Liver (tissue), 9 donors: ENCODE measurements around the gene SDF4. TPM values are rescaled to one million over a fixed set of nuclear protein-coding genes. Genes with fewer than 3 reads are reported as not detected.

Experiments used
- DNase-seq: peaks from one replicate; pipeline ENCODE4 v3.0.0-alpha.2; 2017; ENCODE audit warnings: low spot score
- H3K27ac ChIP-seq, 2 donors: one replicate each; pipeline ENCODE4 v1.7.0; 2013; ENCODE audit warnings: inconsistent platforms in 2 of 2, low read length in 2 of 2, control low read depth in 1 of 2, low read depth in 1 of 2, mild to moderate bottlenecking in 1 of 2
- H3K27me3 ChIP-seq, 4 donors: one replicate each; pipeline versions ENCODE4 v1.6.1 to v1.7.0; 2013; ENCODE audit warnings: low read length in 3 of 4, inconsistent platforms in 1 of 4, mild to moderate bottlenecking in 1 of 4, moderate library complexity in 1 of 4; ENCODE audit not compliant: control insufficient read depth in 4 of 4, insufficient read depth in 4 of 4
- H3K36me3 ChIP-seq, 4 donors: one replicate each; pipeline versions ENCODE4 v1.6.1 to v1.7.0; 2013; ENCODE audit warnings: low read length in 3 of 4, mild to moderate bottlenecking in 3 of 4, low read depth in 1 of 4, moderate library complexity in 1 of 4; ENCODE audit not compliant: control insufficient read depth in 4 of 4, insufficient read depth in 3 of 4
- H3K4me1 ChIP-seq, 4 donors: one replicate each; pipeline versions ENCODE4 v1.6.1 to v1.7.0; 2013; ENCODE audit warnings: low read length in 3 of 4, mild to moderate bottlenecking in 3 of 4, moderate library complexity in 1 of 4; ENCODE audit not compliant: control insufficient read depth in 4 of 4, insufficient read depth in 4 of 4
- H3K4me3 ChIP-seq, 3 donors: one replicate each; pipeline versions ENCODE4 v1.6.1 to v1.7.0; 2013; ENCODE audit warnings: low read length in 3 of 3, control low read depth in 1 of 3, low read depth in 1 of 3, mild to moderate bottlenecking in 1 of 3
- H3K9ac ChIP-seq, 2 donors: one replicate each; pipeline ENCODE4 v1.7.0; 2013; ENCODE audit warnings: low read length in 2 of 2, mild to moderate bottlenecking in 2 of 2, moderate library complexity in 2 of 2, control low read depth in 1 of 2, low read depth in 1 of 2
- H3K9me3 ChIP-seq, 4 donors: one replicate each; pipeline versions ENCODE4 v1.6.1 to v1.7.0; 2013; ENCODE audit warnings: low read length in 3 of 4; ENCODE audit not compliant: control insufficient read depth in 4 of 4
- EGR1 ChIP-seq, 2 donors: IDR thresholded peaks; 2 replicates each; pipeline ENCODE4 v1.6.1; 2016 to 2018; ENCODE audit warnings: antibody characterized with exemption in 2 of 2, low read depth in 2 of 2
- FOXA1 ChIP-seq: IDR thresholded peaks from 2 replicates; pipeline ENCODE4 v1.6.1; 2016; ENCODE audit warnings: antibody characterized with exemption
- FOXA2 ChIP-seq: IDR thresholded peaks from 2 replicates; pipeline ENCODE4 v1.6.1; 2016; ENCODE audit warnings: antibody characterized with exemption
- GABPA ChIP-seq, 2 donors: IDR thresholded peaks in 1 of 2; conservative IDR thresholded peaks in 1 of 2; 2 replicates each; pipeline ENCODE4 v1.6.1; 2016; ENCODE audit warnings: antibody characterized with exemption in 2 of 2, mild to moderate bottlenecking in 1 of 2, moderate library complexity in 1 of 2
- HNF4A ChIP-seq, 2 donors: conservative IDR thresholded peaks; 2 replicates each; pipeline ENCODE4 v1.6.1; 2016; ENCODE audit warnings: antibody characterized with exemption in 2 of 2, mild to moderate bottlenecking in 2 of 2
- HNF4G ChIP-seq: IDR thresholded peaks from 2 replicates; pipeline ENCODE4 v1.6.1; 2016; ENCODE audit warnings: antibody characterized with exemption
- JUND ChIP-seq, 2 donors: IDR thresholded peaks; 2 replicates each; pipeline ENCODE4 v1.6.1; 2016; ENCODE audit warnings: antibody characterized with exemption in 2 of 2
- NR2F2 ChIP-seq: IDR thresholded peaks from 2 replicates; pipeline ENCODE4 v1.6.1; 2016; ENCODE audit warnings: antibody characterized with exemption
- RAD21 ChIP-seq, 2 donors: IDR thresholded peaks; 2 replicates each; pipeline ENCODE4 v1.6.1; 2016; ENCODE audit warnings: antibody characterized with exemption in 2 of 2, mild to moderate bottlenecking in 2 of 2
- RXRA ChIP-seq, 2 donors: IDR thresholded peaks; 2 replicates each; pipeline ENCODE4 v1.6.1; 2017 to 2018; ENCODE audit warnings: antibody characterized with exemption in 2 of 2, mild to moderate bottlenecking in 1 of 2
- TAF1 ChIP-seq: conservative IDR thresholded peaks from 2 replicates; pipeline ENCODE4 v1.6.1; 2016; ENCODE audit warnings: antibody characterized with exemption, mild to moderate bottlenecking
- YY1 ChIP-seq: IDR thresholded peaks from 2 replicates; pipeline ENCODE4 v1.6.1; 2016; ENCODE audit warnings: antibody characterized with exemption, mild to moderate bottlenecking
- WGBS: extraction: QIAGEN DNeasy Blood & Tissue Kit; methylation state at CpG from one replicate; pipeline ENCODE4 v1.1.7; 2013; 5-methylcytosine and 5-hydroxymethylcytosine counted together
- polyA plus RNA-seq, 2 donors: library from polyadenylated mRNA; stranded (reverse) in 1 of 2; unstranded in 1 of 2; fragments of 200-250 nt in 1 of 2; fragments of >200 nt in 1 of 2; fragmentation: Nextera tagmentation in 1 of 2; extraction: Ambion mirVana in 1 of 2; gene quantifications; one replicate each; pipeline versions ENCODE4 v1.2.1 to v1.2.3, GENCODE V29; 2013 to 2015
- total RNA-seq, 2 donors: library from RNA; depleted of rRNA; stranded (reverse); fragments of >200 nt; gene quantifications; one replicate each; pipeline ENCODE4 v1.2.3, GENCODE V29; 2014
- TF ChIP-seq, protein P1 (sequence below): IDR thresholded peaks from 2 replicates; pipeline ENCODE4 v1.6.1; 2016; ENCODE audit warnings: antibody characterized with exemption
- TF ChIP-seq, protein P2 (sequence below): IDR thresholded peaks from 2 replicates; pipeline ENCODE4 v1.6.1; 2016; ENCODE audit warnings: antibody characterized with exemption
- TF ChIP-seq, protein P3 (sequence below): IDR thresholded peaks from 2 replicates; pipeline ENCODE4 v1.6.1; 2016; ENCODE audit warnings: antibody characterized with exemption
- TF ChIP-seq, protein P4 (sequence below): fragments of 150-350 bp; IDR thresholded peaks from 2 replicates; pipeline ENCODE4 v1.5.1; 2017; ENCODE audit warnings: improper control_type of control experiment, low read depth, low read length; ENCODE audit not compliant: missing input control
- TF ChIP-seq, protein P5 (sequence below): IDR thresholded peaks from 2 replicates; pipeline ENCODE4 v1.6.1; 2016; ENCODE audit warnings: antibody characterized with exemption, mild to moderate bottlenecking
- donor health status: healthy.
- donor health status: healthy.
- donor health status: healthy.
- donor health status: healthy.
- donor health status: healthy.

The SDF4 gene
- total and polyA plus RNA-seq, 4 donors: 48.7 to 180 (median 75.9) TPM

- TF ChIP-seq YY1: no peak
- TF ChIP-seq NR2F2: no peak
- TF ChIP-seq, protein P1, sequence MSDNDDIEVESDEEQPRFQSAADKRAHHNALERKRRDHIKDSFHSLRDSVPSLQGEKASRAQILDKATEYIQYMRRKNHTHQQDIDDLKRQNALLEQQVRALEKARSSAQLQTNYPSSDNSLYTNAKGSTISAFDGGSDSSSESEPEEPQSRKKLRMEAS: no peak
- TF ChIP-seq RXRA (IDR thresholded peaks at IDR 0.05): no peak
- TF ChIP-seq, protein P2, sequence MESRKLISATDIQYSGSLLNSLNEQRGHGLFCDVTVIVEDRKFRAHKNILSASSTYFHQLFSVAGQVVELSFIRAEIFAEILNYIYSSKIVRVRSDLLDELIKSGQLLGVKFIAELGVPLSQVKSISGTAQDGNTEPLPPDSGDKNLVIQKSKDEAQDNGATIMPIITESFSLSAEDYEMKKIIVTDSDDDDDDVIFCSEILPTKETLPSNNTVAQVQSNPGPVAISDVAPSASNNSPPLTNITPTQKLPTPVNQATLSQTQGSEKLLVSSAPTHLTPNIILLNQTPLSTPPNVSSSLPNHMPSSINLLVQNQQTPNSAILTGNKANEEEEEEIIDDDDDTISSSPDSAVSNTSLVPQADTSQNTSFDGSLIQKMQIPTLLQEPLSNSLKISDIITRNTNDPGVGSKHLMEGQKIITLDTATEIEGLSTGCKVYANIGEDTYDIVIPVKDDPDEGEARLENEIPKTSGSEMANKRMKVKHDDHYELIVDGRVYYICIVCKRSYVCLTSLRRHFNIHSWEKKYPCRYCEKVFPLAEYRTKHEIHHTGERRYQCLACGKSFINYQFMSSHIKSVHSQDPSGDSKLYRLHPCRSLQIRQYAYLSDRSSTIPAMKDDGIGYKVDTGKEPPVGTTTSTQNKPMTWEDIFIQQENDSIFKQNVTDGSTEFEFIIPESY: no peak
- no peak for TF ChIP-seq JUND (IDR thresholded peaks at IDR 0.05)
Observed at GRCh38 chr1:1244192-1244811, 12.5 kb upstream of the SDF4 start (continued).

DNA sequence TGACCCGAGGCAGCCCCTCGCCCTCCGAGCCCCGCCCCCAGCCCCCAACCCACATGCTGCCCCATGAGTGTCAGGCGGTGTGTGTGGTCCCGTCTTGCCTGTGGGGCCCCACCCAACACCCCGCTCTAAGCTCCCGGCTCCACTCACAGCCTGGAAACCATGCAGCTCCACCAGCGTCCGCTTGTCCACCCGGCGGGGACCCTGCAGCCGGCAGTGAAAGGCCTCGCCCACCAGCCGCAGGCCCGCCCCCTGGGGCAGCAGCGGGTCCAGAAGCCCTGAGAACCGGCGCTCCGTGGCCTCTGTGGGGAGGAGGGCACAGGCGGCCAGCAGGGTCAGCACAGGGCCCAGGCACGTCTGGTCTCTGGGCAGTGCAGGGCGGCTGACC lies 12.0 kb upstream of the SDF4 start:
- H3K27me3 ChIP-seq: no peaks in the 10 kb centered on the region
- DNase-seq: no peak
- peaks cover 9 to 21% (median 13%) of the 10 kb centered on the region in 4 donors for H3K4me1 ChIP-seq
- WGBS: 78% methylated on average over 23 of the region's 23 CpGs
- TF ChIP-seq NR2F2 (no peak), HNF4A (conservative IDR thresholded peaks at IDR 0.05) (no peak)
- TF ChIP-seq, protein P3, sequence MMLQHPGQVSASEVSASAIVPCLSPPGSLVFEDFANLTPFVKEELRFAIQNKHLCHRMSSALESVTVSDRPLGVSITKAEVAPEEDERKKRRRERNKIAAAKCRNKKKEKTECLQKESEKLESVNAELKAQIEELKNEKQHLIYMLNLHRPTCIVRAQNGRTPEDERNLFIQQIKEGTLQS: no peak
- TF ChIP-seq, protein P4, sequence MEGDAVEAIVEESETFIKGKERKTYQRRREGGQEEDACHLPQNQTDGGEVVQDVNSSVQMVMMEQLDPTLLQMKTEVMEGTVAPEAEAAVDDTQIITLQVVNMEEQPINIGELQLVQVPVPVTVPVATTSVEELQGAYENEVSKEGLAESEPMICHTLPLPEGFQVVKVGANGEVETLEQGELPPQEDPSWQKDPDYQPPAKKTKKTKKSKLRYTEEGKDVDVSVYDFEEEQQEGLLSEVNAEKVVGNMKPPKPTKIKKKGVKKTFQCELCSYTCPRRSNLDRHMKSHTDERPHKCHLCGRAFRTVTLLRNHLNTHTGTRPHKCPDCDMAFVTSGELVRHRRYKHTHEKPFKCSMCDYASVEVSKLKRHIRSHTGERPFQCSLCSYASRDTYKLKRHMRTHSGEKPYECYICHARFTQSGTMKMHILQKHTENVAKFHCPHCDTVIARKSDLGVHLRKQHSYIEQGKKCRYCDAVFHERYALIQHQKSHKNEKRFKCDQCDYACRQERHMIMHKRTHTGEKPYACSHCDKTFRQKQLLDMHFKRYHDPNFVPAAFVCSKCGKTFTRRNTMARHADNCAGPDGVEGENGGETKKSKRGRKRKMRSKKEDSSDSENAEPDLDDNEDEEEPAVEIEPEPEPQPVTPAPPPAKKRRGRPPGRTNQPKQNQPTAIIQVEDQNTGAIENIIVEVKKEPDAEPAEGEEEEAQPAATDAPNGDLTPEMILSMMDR: no peak
- no peak overlapping the region for H3K4me3 ChIP-seq
- no peaks in the 10 kb centered on the region for H3K36me3 ChIP-seq
- no peak overlapping the region for H3K9ac ChIP-seq
- no peaks in the 10 kb centered on the region for H3K9me3 ChIP-seq
- no peak overlapping the region for H3K27ac ChIP-seq

GRCh38 chr1:1243266-1243660 lies 11.5 kb upstream of the SDF4 start:
- 92% methylated on average over 23 of the region's 23 CpGs for WGBS
- no peak for DNase-seq
- no peak overlapping the region for H3K4me3 ChIP-seq
- H3K9me3 ChIP-seq: no peaks in the 10 kb centered on the region
- peaks cover 9 to 21% (median 13%) of the 10 kb centered on the region in 4 donors for H3K4me1 ChIP-seq
- H3K27me3 ChIP-seq: no peaks in the 10 kb centered on the region
- H3K9ac ChIP-seq: no peak overlapping the region
- no peaks in the 10 kb centered on the region for H3K36me3 ChIP-seq
- no peak overlapping the region for H3K27ac ChIP-seq
- no peak for TF ChIP-seq RXRA (IDR thresholded peaks at IDR 0.05)
- no peak for TF ChIP-seq GABPA (IDR thresholded peaks at IDR 0.05 in 1 of 2, conservative IDR thresholded peaks at IDR 0.05 in 1 of 2)
- no peak for TF ChIP-seq FOXA1
- no peak for TF ChIP-seq RAD21 (IDR thresholded peaks at IDR 0.05)
- no peak for TF ChIP-seq HNF4A (conservative IDR thresholded peaks at IDR 0.05)
- TF ChIP-seq FOXA2: no peak
- TF ChIP-seq JUND (IDR thresholded peaks at IDR 0.05): no peak
- TF ChIP-seq, protein P3: no peak
- TF ChIP-seq, protein P1: no peak
- TF ChIP-seq EGR1 (IDR thresholded peaks at IDR 0.05; ENCODE audit: low read depth in 2 of 2): no peak
- TF ChIP-seq, protein P2: no peak
- TF ChIP-seq TAF1: no peak
- no peak for TF ChIP-seq NR2F2
- TF ChIP-seq, protein P5, sequence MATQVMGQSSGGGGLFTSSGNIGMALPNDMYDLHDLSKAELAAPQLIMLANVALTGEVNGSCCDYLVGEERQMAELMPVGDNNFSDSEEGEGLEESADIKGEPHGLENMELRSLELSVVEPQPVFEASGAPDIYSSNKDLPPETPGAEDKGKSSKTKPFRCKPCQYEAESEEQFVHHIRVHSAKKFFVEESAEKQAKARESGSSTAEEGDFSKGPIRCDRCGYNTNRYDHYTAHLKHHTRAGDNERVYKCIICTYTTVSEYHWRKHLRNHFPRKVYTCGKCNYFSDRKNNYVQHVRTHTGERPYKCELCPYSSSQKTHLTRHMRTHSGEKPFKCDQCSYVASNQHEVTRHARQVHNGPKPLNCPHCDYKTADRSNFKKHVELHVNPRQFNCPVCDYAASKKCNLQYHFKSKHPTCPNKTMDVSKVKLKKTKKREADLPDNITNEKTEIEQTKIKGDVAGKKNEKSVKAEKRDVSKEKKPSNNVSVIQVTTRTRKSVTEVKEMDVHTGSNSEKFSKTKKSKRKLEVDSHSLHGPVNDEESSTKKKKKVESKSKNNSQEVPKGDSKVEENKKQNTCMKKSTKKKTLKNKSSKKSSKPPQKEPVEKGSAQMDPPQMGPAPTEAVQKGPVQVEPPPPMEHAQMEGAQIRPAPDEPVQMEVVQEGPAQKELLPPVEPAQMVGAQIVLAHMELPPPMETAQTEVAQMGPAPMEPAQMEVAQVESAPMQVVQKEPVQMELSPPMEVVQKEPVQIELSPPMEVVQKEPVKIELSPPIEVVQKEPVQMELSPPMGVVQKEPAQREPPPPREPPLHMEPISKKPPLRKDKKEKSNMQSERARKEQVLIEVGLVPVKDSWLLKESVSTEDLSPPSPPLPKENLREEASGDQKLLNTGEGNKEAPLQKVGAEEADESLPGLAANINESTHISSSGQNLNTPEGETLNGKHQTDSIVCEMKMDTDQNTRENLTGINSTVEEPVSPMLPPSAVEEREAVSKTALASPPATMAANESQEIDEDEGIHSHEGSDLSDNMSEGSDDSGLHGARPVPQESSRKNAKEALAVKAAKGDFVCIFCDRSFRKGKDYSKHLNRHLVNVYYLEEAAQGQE: no peak
- TF ChIP-seq YY1: no peak
- TF ChIP-seq HNF4G: no peak
